LNCAP (cell line): ENCODE data around the gene ATP2B2.

Experiments used
- CTCF ChIP-seq: fragments of 450-650 bp; IDR thresholded peaks from 2 replicates; pipeline ENCODE4 v1.5.1; 2017; ENCODE audit warnings: mild to moderate bottlenecking

ATP2B2 gene

GRCh38 chr3:10373686-10374261 lies 131.6 kb downstream of the ATP2B2 start:
- TF ChIP-seq CTCF: no peak

GRCh38 chr3:10371789-10372188 lies 133.6 kb downstream of the ATP2B2 start:
- TF ChIP-seq CTCF: no peak

- no peak for TF ChIP-seq CTCF
Measured at GRCh38 chr3:10371167-10371566, 134.2 kb downstream of the ATP2B2 start.

- no peak for TF ChIP-seq CTCF
Measured at GRCh38 chr3:10370429-10370828, 135.0 kb downstream of the ATP2B2 start.

GRCh38 chr3:10368512-10368911 lies 136.9 kb downstream of the ATP2B2 start:
- no peak for TF ChIP-seq CTCF

GRCh38 chr3:10367506-10367905 lies 137.9 kb downstream of the ATP2B2 start:
- no peak for TF ChIP-seq CTCF

- TF ChIP-seq CTCF: no peak
Measured at GRCh38 chr3:10366651-10367101, 138.7 kb downstream of the ATP2B2 start.

GRCh38 chr3:10365791-10366190 lies 139.6 kb downstream of the ATP2B2 start:
- no peak for TF ChIP-seq CTCF
